HEK293 (cell line): ENCODE data around the gene RNASE8.

Experiments used
- BCL6B ChIP-seq: fragments of 450-650 bp; formaldehyde crosslinking; IDR thresholded peaks from 2 replicates; pipeline ENCODE4 v1.5.1; 2017; ENCODE audit warnings: missing biosample characterization, missing genetic modification characterization
- GFI1B ChIP-seq: fragments of 450-650 bp; formaldehyde crosslinking; IDR thresholded peaks from 2 replicates; pipeline ENCODE4 v1.5.1; 2016; ENCODE audit warnings: missing biosample characterization, missing genetic modification characterization
- GLI2 ChIP-seq: fragments of 450-650 bp; formaldehyde crosslinking; IDR thresholded peaks from 2 replicates; pipeline ENCODE4; 2017; ENCODE audit warnings: missing biosample characterization, missing genetic modification characterization, low read depth, borderline replicate concordance
- HOXA7 ChIP-seq: sonication (generic); formaldehyde crosslinking; IDR thresholded peaks from 2 replicates; pipeline ENCODE4 v1.8.1; 2022; ENCODE audit warnings: missing genetic modification reagents, borderline replicate concordance
- KLF9 ChIP-seq: fragments of 450-650 bp; formaldehyde crosslinking; IDR thresholded peaks from 2 replicates; pipeline ENCODE4 v1.5.1; 2016; ENCODE audit warnings: missing biosample characterization, missing genetic modification characterization, low read depth
- OSR2 ChIP-seq: fragments of 450-650 bp; formaldehyde crosslinking; IDR thresholded peaks from 2 replicates; pipeline ENCODE4 v1.5.1; 2016; ENCODE audit warnings: missing biosample characterization, missing genetic modification characterization
- OVOL3 ChIP-seq: fragments of 450-650 bp; formaldehyde crosslinking; IDR thresholded peaks from 2 replicates; pipeline ENCODE4 v1.5.1; 2016; ENCODE audit warnings: missing biosample characterization, missing genetic modification characterization
- PRDM10 ChIP-seq: fragments of 450-650 bp; formaldehyde crosslinking; IDR thresholded peaks from 2 replicates; pipeline ENCODE4 v1.5.1; 2016; ENCODE audit warnings: missing biosample characterization, missing genetic modification characterization
- SETDB1 ChIP-seq: IDR thresholded peaks from one replicate; pipeline ENCODE4 v1.6.1; 2017; ENCODE audit warnings: mild to moderate bottlenecking, low read length, moderate library complexity, mixed read lengths; ENCODE audit not compliant: insufficient read length
- SP7 ChIP-seq: fragments of 450-650 bp; formaldehyde crosslinking; IDR thresholded peaks from 2 replicates; pipeline ENCODE4 v1.5.1; 2016; ENCODE audit warnings: missing biosample characterization, missing genetic modification characterization
- YY2 ChIP-seq: fragments of 450-650 bp; formaldehyde crosslinking; IDR thresholded peaks from 2 replicates; pipeline ENCODE4 v1.5.1; 2016; ENCODE audit warnings: missing biosample characterization, missing genetic modification characterization
- ZBTB20 ChIP-seq: fragments of 450-650 bp; formaldehyde crosslinking; IDR thresholded peaks from 2 replicates; pipeline ENCODE4 v1.5.1; 2016; ENCODE audit warnings: missing biosample characterization, missing genetic modification characterization
- ZFP41 ChIP-seq: fragments of 450-650 bp; formaldehyde crosslinking; IDR thresholded peaks from 2 replicates; pipeline ENCODE4 v1.5.1; 2016; ENCODE audit warnings: missing biosample characterization, missing genetic modification characterization, borderline replicate concordance
- ZNF10 ChIP-seq: fragments of 450-650 bp; formaldehyde crosslinking; IDR thresholded peaks from 2 replicates; pipeline ENCODE4 v1.5.1; 2017; ENCODE audit warnings: missing biosample characterization, missing genetic modification characterization
- ZNF114 ChIP-seq: fragments of 450-650 bp; formaldehyde crosslinking; IDR thresholded peaks from 2 replicates; pipeline ENCODE4 v1.5.0; 2017; ENCODE audit warnings: missing biosample characterization, missing genetic modification characterization
- ZNF121 ChIP-seq: fragments of 450-650 bp; formaldehyde crosslinking; IDR thresholded peaks from 2 replicates; pipeline ENCODE4 v1.5.1; 2016; ENCODE audit warnings: missing biosample characterization, missing genetic modification characterization
- ZNF132 ChIP-seq: fragments of 450-650 bp; formaldehyde crosslinking; IDR thresholded peaks from 2 replicates; pipeline ENCODE4 v1.5.1; 2017; ENCODE audit warnings: missing biosample characterization, missing genetic modification characterization, borderline replicate concordance
- ZNF202 ChIP-seq: fragments of 450-650 bp; formaldehyde crosslinking; IDR thresholded peaks from 2 replicates; pipeline ENCODE4 v1.5.1; 2016; ENCODE audit warnings: missing biosample characterization, missing genetic modification characterization, borderline replicate concordance
- ZNF23 ChIP-seq: fragments of 450-650 bp; formaldehyde crosslinking; IDR thresholded peaks from 2 replicates; pipeline ENCODE4 v1.5.1; 2016; ENCODE audit warnings: missing biosample characterization, missing genetic modification characterization, borderline replicate concordance
- ZNF266 ChIP-seq: fragments of 450-650 bp; formaldehyde crosslinking; IDR thresholded peaks from 2 replicates; pipeline ENCODE4 v1.5.1; 2016; ENCODE audit warnings: missing biosample characterization, missing genetic modification characterization, low read depth
- ZNF335 ChIP-seq: fragments of 450-650 bp; formaldehyde crosslinking; conservative IDR thresholded peaks from 2 replicates; pipeline ENCODE4 v1.5.1; 2016; ENCODE audit warnings: missing biosample characterization, missing genetic modification characterization
- ZNF354C ChIP-seq: fragments of 450-650 bp; formaldehyde crosslinking; IDR thresholded peaks from 2 replicates; pipeline ENCODE4 v1.5.1; 2016; ENCODE audit warnings: missing biosample characterization, missing genetic modification characterization, low read depth, borderline replicate concordance
- ZNF394 ChIP-seq: fragments of 450-650 bp; formaldehyde crosslinking; IDR thresholded peaks from 2 replicates; pipeline ENCODE4 v1.5.1; 2016; ENCODE audit warnings: missing biosample characterization, missing genetic modification characterization, mild to moderate bottlenecking, moderate library complexity, borderline replicate concordance
- ZNF501 ChIP-seq: fragments of 450-650 bp; formaldehyde crosslinking; IDR thresholded peaks from 2 replicates; pipeline ENCODE4 v1.5.1; 2016; ENCODE audit warnings: missing biosample characterization, missing genetic modification characterization
- ZNF544 ChIP-seq: fragments of 450-650 bp; formaldehyde crosslinking; IDR thresholded peaks from 2 replicates; pipeline ENCODE4 v1.5.0; 2017; ENCODE audit warnings: missing biosample characterization, missing genetic modification characterization
- ZNF560 ChIP-seq: fragments of 450-650 bp; formaldehyde crosslinking; IDR thresholded peaks from 2 replicates; pipeline ENCODE4 v1.5.1; 2017; ENCODE audit warnings: missing biosample characterization, missing genetic modification characterization, borderline replicate concordance
- ZNF664 ChIP-seq: fragments of 450-650 bp; formaldehyde crosslinking; IDR thresholded peaks from 2 replicates; pipeline ENCODE4 v1.5.1; 2016; ENCODE audit warnings: missing biosample characterization, missing genetic modification characterization
- ZNF791 ChIP-seq: fragments of 450-650 bp; formaldehyde crosslinking; IDR thresholded peaks from 2 replicates; pipeline ENCODE4 v1.5.1; 2016; ENCODE audit warnings: missing biosample characterization, missing genetic modification characterization
- ZNF830 ChIP-seq: fragments of 450-650 bp; IDR thresholded peaks from 2 replicates; pipeline ENCODE4 v1.5.0; 2018; ENCODE audit warnings: missing biosample characterization, missing genetic modification characterization, low read depth, mild to moderate bottlenecking, moderate library complexity
- ZSCAN16 ChIP-seq: fragments of 450-650 bp; formaldehyde crosslinking; IDR thresholded peaks from 2 replicates; pipeline ENCODE4 v1.5.1; 2016; ENCODE audit warnings: missing biosample characterization, missing genetic modification characterization
- TF ChIP-seq, protein P1 (sequence below): fragments of 450-650 bp; formaldehyde crosslinking; IDR thresholded peaks from 2 replicates; pipeline ENCODE4 v1.5.1; 2016; ENCODE audit warnings: missing biosample characterization, missing genetic modification characterization
- TF ChIP-seq, protein P2 (sequence below): fragments of 450-650 bp; formaldehyde crosslinking; IDR thresholded peaks from 2 replicates; pipeline ENCODE4 v1.5.1; 2016; ENCODE audit warnings: missing biosample characterization, missing genetic modification characterization

RNASE8 gene

GRCh38 chr14:21069388-21070082, 11.9 kb downstream of the RNASE8 start (continued):
- no peak for TF ChIP-seq ZNF23 (tag by site-specific recombination)
- TF ChIP-seq, protein P1, sequence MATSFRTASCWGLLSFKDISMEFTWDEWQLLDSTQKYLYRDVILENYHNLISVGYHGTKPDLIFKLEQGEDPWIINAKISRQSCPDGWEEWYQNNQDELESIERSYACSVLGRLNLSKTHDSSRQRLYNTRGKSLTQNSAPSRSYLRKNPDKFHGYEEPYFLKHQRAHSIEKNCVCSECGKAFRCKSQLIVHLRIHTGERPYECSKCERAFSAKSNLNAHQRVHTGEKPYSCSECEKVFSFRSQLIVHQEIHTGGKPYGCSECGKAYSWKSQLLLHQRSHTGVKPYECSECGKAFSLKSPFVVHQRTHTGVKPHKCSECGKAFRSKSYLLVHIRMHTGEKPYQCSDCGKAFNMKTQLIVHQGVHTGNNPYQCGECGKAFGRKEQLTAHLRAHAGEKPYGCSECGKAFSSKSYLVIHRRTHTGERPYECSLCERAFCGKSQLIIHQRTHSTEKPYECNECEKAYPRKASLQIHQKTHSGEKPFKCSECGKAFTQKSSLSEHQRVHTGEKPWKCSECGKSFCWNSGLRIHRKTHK (tag by site-specific recombination) = no peak
- no peak for TF ChIP-seq ZNF10
- no peak for TF ChIP-seq HOXA7 (CRISPR knock-in tag)
- TF ChIP-seq ZNF791 = no peak
- TF ChIP-seq ZNF830 (tag by site-specific recombination) = no peak
- no peak for TF ChIP-seq ZNF560
- no peak for TF ChIP-seq SETDB1
- no peak for TF ChIP-seq ZFP41
- no peak for TF ChIP-seq ZNF202 (tag by site-specific recombination)
- TF ChIP-seq KLF9 (tag by site-specific recombination) = 0 out of 2 replicates have a peak, but pooled peaks have one; percentile 9
- no peak for TF ChIP-seq OSR2 (tag by site-specific recombination)
- no peak for TF ChIP-seq ZNF544
- no peak for TF ChIP-seq ZNF394 (tag by site-specific recombination)
- no peak for TF ChIP-seq GLI2 (tag by site-specific recombination)
- no peak for TF ChIP-seq ZNF354C
- no peak for TF ChIP-seq BCL6B (tag by site-specific recombination)
- TF ChIP-seq YY2 (tag by site-specific recombination) = no peak
- no peak for TF ChIP-seq ZNF501 (tag by site-specific recombination)
- no peak for TF ChIP-seq ZNF121
- no peak for TF ChIP-seq ZSCAN16
- TF ChIP-seq ZNF132 = no peak
- TF ChIP-seq ZBTB20 (tag by site-specific recombination) = peak; percentile 97; the same call in 1 of the 2 replicates
- TF ChIP-seq OVOL3 (tag by site-specific recombination) = no peak
- TF ChIP-seq ZNF114 (tag by site-specific recombination) = no peak
- TF ChIP-seq ZNF335 (tag by site-specific recombination) = peak; percentile 56
- TF ChIP-seq GFI1B = no peak
- no peak for TF ChIP-seq ZNF664 (tag by site-specific recombination)
- TF ChIP-seq SP7 = peak; percentile 29; the same call in 1 of the 2 replicates
- TF ChIP-seq, protein P2, sequence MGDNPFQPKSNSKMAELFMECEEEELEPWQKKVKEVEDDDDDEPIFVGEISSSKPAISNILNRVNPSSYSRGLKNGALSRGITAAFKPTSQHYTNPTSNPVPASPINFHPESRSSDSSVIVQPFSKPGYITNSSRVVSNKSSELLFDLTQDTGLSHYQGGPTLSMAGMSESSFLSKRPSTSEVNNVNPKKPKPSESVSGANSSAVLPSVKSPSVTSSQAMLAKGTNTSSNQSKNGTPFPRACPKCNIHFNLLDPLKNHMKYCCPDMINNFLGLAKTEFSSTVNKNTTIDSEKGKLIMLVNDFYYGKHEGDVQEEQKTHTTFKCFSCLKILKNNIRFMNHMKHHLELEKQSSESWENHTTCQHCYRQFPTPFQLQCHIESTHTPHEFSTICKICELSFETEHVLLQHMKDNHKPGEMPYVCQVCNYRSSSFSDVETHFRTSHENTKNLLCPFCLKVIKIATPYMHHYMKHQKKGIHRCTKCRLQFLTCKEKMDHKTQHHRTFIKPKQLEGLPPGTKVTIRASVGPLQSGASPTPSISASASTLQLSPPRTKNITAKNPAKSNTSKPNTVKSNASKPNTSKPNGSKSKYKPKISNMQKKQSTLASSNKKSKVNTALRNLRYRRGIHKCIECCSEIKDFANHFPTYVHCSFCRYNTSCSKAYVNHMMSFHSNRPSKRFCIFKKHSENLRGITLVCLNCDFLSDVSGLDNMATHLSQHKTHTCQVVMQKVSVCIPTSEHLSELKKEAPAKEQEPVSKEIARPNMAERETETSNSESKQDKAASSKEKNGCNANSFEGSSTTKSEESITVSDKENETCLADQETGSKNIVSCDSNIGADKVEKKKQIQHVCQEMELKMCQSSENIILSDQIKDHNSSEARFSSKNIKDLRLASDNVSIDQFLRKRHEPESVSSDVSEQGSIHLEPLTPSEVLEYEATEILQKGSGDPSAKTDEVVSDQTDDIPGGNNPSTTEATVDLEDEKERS (tag by site-specific recombination) = no peak
- TF ChIP-seq PRDM10 (tag by site-specific recombination) = no peak; the same call in 1 of the 2 replicates
- TF ChIP-seq ZNF266 (tag by site-specific recombination) = no peak
